ENCODE data around the gene IPO11.

- TF ChIP-seq POLR2A (IDR thresholded peaks at IDR 0.05): no peak
- TF ChIP-seq, protein P1, sequence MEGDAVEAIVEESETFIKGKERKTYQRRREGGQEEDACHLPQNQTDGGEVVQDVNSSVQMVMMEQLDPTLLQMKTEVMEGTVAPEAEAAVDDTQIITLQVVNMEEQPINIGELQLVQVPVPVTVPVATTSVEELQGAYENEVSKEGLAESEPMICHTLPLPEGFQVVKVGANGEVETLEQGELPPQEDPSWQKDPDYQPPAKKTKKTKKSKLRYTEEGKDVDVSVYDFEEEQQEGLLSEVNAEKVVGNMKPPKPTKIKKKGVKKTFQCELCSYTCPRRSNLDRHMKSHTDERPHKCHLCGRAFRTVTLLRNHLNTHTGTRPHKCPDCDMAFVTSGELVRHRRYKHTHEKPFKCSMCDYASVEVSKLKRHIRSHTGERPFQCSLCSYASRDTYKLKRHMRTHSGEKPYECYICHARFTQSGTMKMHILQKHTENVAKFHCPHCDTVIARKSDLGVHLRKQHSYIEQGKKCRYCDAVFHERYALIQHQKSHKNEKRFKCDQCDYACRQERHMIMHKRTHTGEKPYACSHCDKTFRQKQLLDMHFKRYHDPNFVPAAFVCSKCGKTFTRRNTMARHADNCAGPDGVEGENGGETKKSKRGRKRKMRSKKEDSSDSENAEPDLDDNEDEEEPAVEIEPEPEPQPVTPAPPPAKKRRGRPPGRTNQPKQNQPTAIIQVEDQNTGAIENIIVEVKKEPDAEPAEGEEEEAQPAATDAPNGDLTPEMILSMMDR (IDR thresholded peaks at IDR 0.05): no peak
- TF ChIP-seq EP300 (IDR thresholded peaks at IDR 0.05): no peak
These were observed 156.4 kb downstream of the IPO11 start for GRCh38 chr5:62568800-62569432.
